Lung (tissue), 12 donors: ENCODE results near the gene MVB12B. TPM values are rescaled to one million over a fixed set of nuclear protein-coding genes. Genes with fewer than 3 reads are reported as not detected.
"Not testable (repeated sequence)": the region's sequence is repeated elsewhere in the genome, so short reads cannot be mapped to it uniquely, and the experiment has no call there.

Experiments used
- ATAC-seq: fragments of 200-7000 bp; cut with Tn5 transposase; one replicate; pipeline ENCODE4 v1.9.1; 2020; ENCODE audit warnings: moderate number of reproducible peaks; ENCODE audit not compliant: insufficient read depth, low FRiP score
- DNase-seq, 3 donors: peaks; one replicate each; pipeline ENCODE4 v3.0.0-alpha.2; 2013 to 2017
- H3K27ac ChIP-seq, 2 donors: one replicate each; pipeline ENCODE4 v1.5.1; 2013; ENCODE audit warnings: mild to moderate bottlenecking in 2 of 2, moderate library complexity in 2 of 2, control low read depth in 1 of 2, inconsistent platforms in 1 of 2, low read depth in 1 of 2, low read length in 1 of 2
- H3K27me3 ChIP-seq, 3 donors: one replicate each; pipeline ENCODE4 v1.5.1; 2013; ENCODE audit warnings: low read length in 2 of 3; ENCODE audit not compliant: control insufficient read depth in 3 of 3, insufficient read depth in 3 of 3
- H3K36me3 ChIP-seq, 4 donors: one replicate each; pipeline ENCODE4 v1.5.1; 2013; ENCODE audit warnings: low read length in 4 of 4, mild to moderate bottlenecking in 1 of 4, moderate library complexity in 1 of 4; ENCODE audit not compliant: control insufficient read depth in 4 of 4, insufficient read depth in 4 of 4
- H3K4me1 ChIP-seq, 5 donors: one replicate each; pipeline ENCODE4 v1.5.1; 2013; ENCODE audit warnings: low read length in 5 of 5, mild to moderate bottlenecking in 2 of 5, moderate library complexity in 1 of 5; ENCODE audit not compliant: control insufficient read depth in 5 of 5, insufficient read depth in 5 of 5
- H3K4me3 ChIP-seq: one replicate; pipeline ENCODE4 v1.5.1; 2013; ENCODE audit warnings: mild to moderate bottlenecking, control low read depth, moderate library complexity
- H3K9ac ChIP-seq, 2 donors: one replicate each; pipeline ENCODE4 v1.5.1; 2013; ENCODE audit warnings: low read length in 2 of 2, control low read depth in 1 of 2; ENCODE audit not compliant: insufficient read depth in 1 of 2
- H3K9me3 ChIP-seq, 4 donors: one replicate each; pipeline ENCODE4 v1.5.1; 2013; ENCODE audit warnings: low read length in 3 of 4, mild to moderate bottlenecking in 1 of 4, moderate library complexity in 1 of 4; ENCODE audit not compliant: control insufficient read depth in 4 of 4, insufficient read depth in 3 of 4
- CTCF ChIP-seq: IDR thresholded peaks from 2 replicates; pipeline ENCODE4 v1.5.1; 2012; ENCODE audit warnings: mild to moderate bottlenecking; ENCODE audit errors: control extremely low read depth, extremely low read depth
- WGBS, 2 donors: extraction: QIAGEN DNeasy Blood & Tissue Kit; methylation state at CpG; one replicate each; pipeline ENCODE4 v1.1.7; 2013; 5-methylcytosine and 5-hydroxymethylcytosine counted together
- polyA plus RNA-seq, 2 donors: library from polyadenylated mRNA; stranded (reverse); fragments of 200-250 nt; gene quantifications; one replicate each; pipeline ENCODE4 v1.2.1, GENCODE V29; 2013
- total RNA-seq, 2 donors: library from RNA; depleted of rRNA in 1 of 2; stranded (reverse); fragments of >200 nt in 1 of 2; gene quantifications; one replicate each; pipeline ENCODE4 v1.2.1, GENCODE V29; 2014 to 2021
- donor health status: control.
- donor health status: control.
- donor health status: Bipolar disorder and iron deficiency.
- donor health status: healthy.
- donor health status: DM: yes; HTN: yes; CAD: no.

MVB12B gene
- total and polyA plus RNA-seq, 4 donors, result 9.5 to 33.6 (median 16.5) TPM

GRCh38 chr9:126474786-126475485, 148.3 kb downstream of the MVB12B start:
- ATAC-seq, result no peak

GRCh38 chr9:126475933-126476555, 149.4 kb downstream of the MVB12B start:
- H3K9ac ChIP-seq, result no peak overlapping the region
- ATAC-seq, result no peak
- peaks cover 0 to 11% (median 0%) of the 10 kb centered on the region in 4 donors for H3K36me3 ChIP-seq
- H3K4me1 ChIP-seq, result peaks cover 0 to 3% (median 0%) of the 10 kb centered on the region in 5 donors
- no peaks in the 10 kb centered on the region for H3K27me3 ChIP-seq
- DNase-seq, result no peak
- whole genome bisulfite sequencing, 2 donors, result 86 to 91% methylated on average over 12 of the region's 12 CpGs
- no peak overlapping the region for H3K27ac ChIP-seq
- TF ChIP-seq CTCF, result no peak
- no peaks in the 10 kb centered on the region for H3K9me3 ChIP-seq
- no peak overlapping the region for H3K4me3 ChIP-seq

More at GRCh38 chr9:126474786-126475485, 148.3 kb downstream of the MVB12B start:
- 95 to 98% methylated on average over 14 of the region's 14 CpGs for WGBS, 2 donors
- Histone ChIP-seq H3K27ac (no peak overlapping the region), H3K9ac (no peak overlapping the region), H3K36me3 (peaks cover 0 to 11% (median 0%) of the 10 kb centered on the region in 4 donors), H3K4me3 (no peak overlapping the region), H3K27me3 (no peaks in the 10 kb centered on the region), H3K9me3 (no peaks in the 10 kb centered on the region), H3K4me1 (peaks cover 0 to 5% (median 0%) of the 10 kb centered on the region in 5 donors)
- TF ChIP-seq CTCF, result no peak
- DNase-seq, result no peak

- H3K27me3 ChIP-seq, H3K9me3 ChIP-seq, H3K27ac ChIP-seq, H3K4me1 ChIP-seq, H3K9ac ChIP-seq, ATAC-seq, H3K4me3 ChIP-seq, DNase-seq: not testable (repeated sequence)
- H3K36me3 ChIP-seq, result peaks cover 0 to 15% (median 0%) of the 10 kb centered on the region in 4 donors
- 90 to 91% methylated on average over 3 of the region's 3 CpGs for WGBS, 2 donors
Observed at GRCh38 chr9:126477432-126477831, 150.8 kb downstream of the MVB12B start.

- H3K9ac ChIP-seq, result no peak overlapping the region
- no peak for TF ChIP-seq CTCF
- H3K27ac ChIP-seq, result no peak overlapping the region
- no peak overlapping the region for H3K4me3 ChIP-seq
- no peak for ATAC-seq
- H3K9me3 ChIP-seq, result no peaks in the 10 kb centered on the region
- H3K36me3 ChIP-seq, result peaks cover 0 to 22% (median 0%) of the 10 kb centered on the region in 4 donors
- DNase-seq, result no peak
- H3K27me3 ChIP-seq, result no peaks in the 10 kb centered on the region
- WGBS, 2 donors, result 90 to 96% methylated on average over 8 of the region's 8 CpGs
- peaks cover 0 to 6% (median 0%) of the 10 kb centered on the region in 5 donors for H3K4me1 ChIP-seq
Observed at GRCh38 chr9:126478216-126478981, 151.8 kb downstream of the MVB12B start.
